Measurements from ENCODE around the gene CD40LG. TPM values are rescaled to one million over a fixed set of nuclear protein-coding genes. Genes with fewer than 3 reads are reported as not detected.

CD40LG gene
- total and polyA plus RNA-seq, 4 donors: 0.13 to 0.19 (median 0.17) TPM; not detected in 1

DNA sequence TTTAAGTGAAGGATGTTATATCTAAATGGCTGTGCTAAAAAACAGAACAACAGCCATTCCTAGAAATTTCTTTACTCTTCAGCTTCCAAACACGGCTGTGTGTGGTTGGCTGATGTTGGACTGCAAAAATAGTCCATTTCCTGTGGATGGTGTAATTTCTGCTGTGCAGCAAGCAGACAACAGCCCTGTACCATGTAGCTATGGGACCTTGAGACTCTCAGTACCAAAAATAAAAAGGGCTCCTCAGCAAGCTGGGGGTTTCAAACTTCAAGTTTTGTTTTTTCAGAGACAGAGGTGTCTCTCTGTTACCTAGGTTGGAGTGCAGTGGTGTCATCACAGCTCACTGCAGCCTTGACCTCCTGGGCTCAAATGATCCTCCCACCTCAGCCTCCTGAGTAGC lies 18.1 kb downstream of the CD40LG start:
- Histone ChIP-seq H3K4me3 (ENCODE audit: low read depth in 1 of 3, low read length in 3 of 3) (no peak overlapping the region), H3K9ac (ENCODE audit: low read depth in 1 of 2, low read length in 2 of 2) (no peak overlapping the region), H3K36me3 (ENCODE audit: control insufficient read depth in 4 of 4, insufficient read depth in 3 of 4, low read depth in 1 of 4, low read length in 3 of 4) (peaks cover 0 to 5% (median 0%) of the 10 kb centered on the region in 4 donors), H3K9me3 (ENCODE audit: control insufficient read depth in 4 of 4, low read length in 3 of 4) (peaks cover 0 to 8% (median 4%) of the 10 kb centered on the region in 4 donors), H3K4me1 (ENCODE audit: control insufficient read depth in 4 of 4, insufficient read depth in 4 of 4, low read length in 3 of 4) (no peaks in the 10 kb centered on the region), H3K27ac (ENCODE audit: low read depth in 1 of 2, low read length in 2 of 2) (no peak overlapping the region), H3K27me3 (ENCODE audit: control insufficient read depth in 4 of 4, insufficient read depth in 4 of 4, low read length in 3 of 4) (no peaks in the 10 kb centered on the region)
- no peak for TF ChIP-seq YY1 (IDR thresholded peaks at IDR 0.05)
- no peak for TF ChIP-seq RAD21 (IDR thresholded peaks at IDR 0.05)
- TF ChIP-seq, protein P1, sequence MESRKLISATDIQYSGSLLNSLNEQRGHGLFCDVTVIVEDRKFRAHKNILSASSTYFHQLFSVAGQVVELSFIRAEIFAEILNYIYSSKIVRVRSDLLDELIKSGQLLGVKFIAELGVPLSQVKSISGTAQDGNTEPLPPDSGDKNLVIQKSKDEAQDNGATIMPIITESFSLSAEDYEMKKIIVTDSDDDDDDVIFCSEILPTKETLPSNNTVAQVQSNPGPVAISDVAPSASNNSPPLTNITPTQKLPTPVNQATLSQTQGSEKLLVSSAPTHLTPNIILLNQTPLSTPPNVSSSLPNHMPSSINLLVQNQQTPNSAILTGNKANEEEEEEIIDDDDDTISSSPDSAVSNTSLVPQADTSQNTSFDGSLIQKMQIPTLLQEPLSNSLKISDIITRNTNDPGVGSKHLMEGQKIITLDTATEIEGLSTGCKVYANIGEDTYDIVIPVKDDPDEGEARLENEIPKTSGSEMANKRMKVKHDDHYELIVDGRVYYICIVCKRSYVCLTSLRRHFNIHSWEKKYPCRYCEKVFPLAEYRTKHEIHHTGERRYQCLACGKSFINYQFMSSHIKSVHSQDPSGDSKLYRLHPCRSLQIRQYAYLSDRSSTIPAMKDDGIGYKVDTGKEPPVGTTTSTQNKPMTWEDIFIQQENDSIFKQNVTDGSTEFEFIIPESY (IDR thresholded peaks at IDR 0.05): no peak
- TF ChIP-seq, protein P2, sequence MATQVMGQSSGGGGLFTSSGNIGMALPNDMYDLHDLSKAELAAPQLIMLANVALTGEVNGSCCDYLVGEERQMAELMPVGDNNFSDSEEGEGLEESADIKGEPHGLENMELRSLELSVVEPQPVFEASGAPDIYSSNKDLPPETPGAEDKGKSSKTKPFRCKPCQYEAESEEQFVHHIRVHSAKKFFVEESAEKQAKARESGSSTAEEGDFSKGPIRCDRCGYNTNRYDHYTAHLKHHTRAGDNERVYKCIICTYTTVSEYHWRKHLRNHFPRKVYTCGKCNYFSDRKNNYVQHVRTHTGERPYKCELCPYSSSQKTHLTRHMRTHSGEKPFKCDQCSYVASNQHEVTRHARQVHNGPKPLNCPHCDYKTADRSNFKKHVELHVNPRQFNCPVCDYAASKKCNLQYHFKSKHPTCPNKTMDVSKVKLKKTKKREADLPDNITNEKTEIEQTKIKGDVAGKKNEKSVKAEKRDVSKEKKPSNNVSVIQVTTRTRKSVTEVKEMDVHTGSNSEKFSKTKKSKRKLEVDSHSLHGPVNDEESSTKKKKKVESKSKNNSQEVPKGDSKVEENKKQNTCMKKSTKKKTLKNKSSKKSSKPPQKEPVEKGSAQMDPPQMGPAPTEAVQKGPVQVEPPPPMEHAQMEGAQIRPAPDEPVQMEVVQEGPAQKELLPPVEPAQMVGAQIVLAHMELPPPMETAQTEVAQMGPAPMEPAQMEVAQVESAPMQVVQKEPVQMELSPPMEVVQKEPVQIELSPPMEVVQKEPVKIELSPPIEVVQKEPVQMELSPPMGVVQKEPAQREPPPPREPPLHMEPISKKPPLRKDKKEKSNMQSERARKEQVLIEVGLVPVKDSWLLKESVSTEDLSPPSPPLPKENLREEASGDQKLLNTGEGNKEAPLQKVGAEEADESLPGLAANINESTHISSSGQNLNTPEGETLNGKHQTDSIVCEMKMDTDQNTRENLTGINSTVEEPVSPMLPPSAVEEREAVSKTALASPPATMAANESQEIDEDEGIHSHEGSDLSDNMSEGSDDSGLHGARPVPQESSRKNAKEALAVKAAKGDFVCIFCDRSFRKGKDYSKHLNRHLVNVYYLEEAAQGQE (IDR thresholded peaks at IDR 0.05): no peak
- TF ChIP-seq, protein P3, sequence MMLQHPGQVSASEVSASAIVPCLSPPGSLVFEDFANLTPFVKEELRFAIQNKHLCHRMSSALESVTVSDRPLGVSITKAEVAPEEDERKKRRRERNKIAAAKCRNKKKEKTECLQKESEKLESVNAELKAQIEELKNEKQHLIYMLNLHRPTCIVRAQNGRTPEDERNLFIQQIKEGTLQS (IDR thresholded peaks at IDR 0.05): no peak
- 80% methylated on average over 1 of the region's 1 CpG for WGBS
- DNase-seq (ENCODE audit: low spot score): no peak

DNA sequence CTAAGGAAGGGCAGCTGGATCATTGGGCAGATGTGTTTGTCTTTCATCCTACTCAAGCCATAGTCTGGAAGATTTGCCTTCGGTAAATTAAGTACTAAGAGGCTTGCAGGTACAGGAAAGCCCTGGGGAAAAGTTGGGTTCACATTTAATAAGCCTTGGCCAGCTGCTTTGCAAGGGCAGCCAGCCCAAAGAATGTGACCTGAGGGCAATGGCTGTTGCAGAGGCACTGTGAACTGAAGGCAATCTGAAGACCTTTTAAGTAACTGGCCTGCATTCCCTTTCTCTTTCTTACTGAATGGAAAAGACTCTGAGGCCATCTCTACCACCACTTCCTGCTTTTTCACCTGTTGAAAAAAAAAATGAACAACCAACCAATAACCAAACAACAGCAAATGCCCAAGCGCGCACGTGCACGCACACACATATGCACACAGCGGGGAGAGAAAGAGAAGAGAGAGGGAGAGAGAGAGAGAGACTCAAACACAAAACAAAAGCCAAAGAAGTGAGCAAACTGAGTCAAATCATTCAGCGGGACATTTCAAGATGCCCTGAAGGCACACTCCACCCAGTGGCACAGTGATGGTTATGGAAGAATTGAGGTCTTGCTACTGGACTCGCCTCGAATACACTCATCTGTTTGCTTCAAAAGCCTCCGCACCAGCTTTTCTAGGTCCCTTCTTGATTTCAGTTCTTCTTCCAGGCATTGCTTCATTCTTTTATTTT lies 19.6 kb downstream of the CD40LG start:
- Histone ChIP-seq H3K27ac (ENCODE audit: low read depth in 1 of 2, low read length in 2 of 2) (no peak overlapping the region), H3K4me1 (ENCODE audit: control insufficient read depth in 4 of 4, insufficient read depth in 4 of 4, low read length in 3 of 4) (no peaks in the 10 kb centered on the region), H3K27me3 (ENCODE audit: control insufficient read depth in 4 of 4, insufficient read depth in 4 of 4, low read length in 3 of 4) (no peaks in the 10 kb centered on the region), H3K9me3 (ENCODE audit: control insufficient read depth in 4 of 4, low read length in 3 of 4) (peaks cover 0 to 8% (median 4%) of the 10 kb centered on the region in 4 donors), H3K36me3 (ENCODE audit: control insufficient read depth in 4 of 4, insufficient read depth in 3 of 4, low read depth in 1 of 4, low read length in 3 of 4) (peaks cover 0 to 5% (median 0%) of the 10 kb centered on the region in 4 donors), H3K9ac (ENCODE audit: low read depth in 1 of 2, low read length in 2 of 2) (no peak overlapping the region), H3K4me3 (ENCODE audit: low read depth in 1 of 3, low read length in 3 of 3) (no peak overlapping the region)
- WGBS: 89% methylated on average over 10 of the region's 10 CpGs
- no peak for DNase-seq (ENCODE audit: low spot score)
- TF ChIP-seq, protein P4, sequence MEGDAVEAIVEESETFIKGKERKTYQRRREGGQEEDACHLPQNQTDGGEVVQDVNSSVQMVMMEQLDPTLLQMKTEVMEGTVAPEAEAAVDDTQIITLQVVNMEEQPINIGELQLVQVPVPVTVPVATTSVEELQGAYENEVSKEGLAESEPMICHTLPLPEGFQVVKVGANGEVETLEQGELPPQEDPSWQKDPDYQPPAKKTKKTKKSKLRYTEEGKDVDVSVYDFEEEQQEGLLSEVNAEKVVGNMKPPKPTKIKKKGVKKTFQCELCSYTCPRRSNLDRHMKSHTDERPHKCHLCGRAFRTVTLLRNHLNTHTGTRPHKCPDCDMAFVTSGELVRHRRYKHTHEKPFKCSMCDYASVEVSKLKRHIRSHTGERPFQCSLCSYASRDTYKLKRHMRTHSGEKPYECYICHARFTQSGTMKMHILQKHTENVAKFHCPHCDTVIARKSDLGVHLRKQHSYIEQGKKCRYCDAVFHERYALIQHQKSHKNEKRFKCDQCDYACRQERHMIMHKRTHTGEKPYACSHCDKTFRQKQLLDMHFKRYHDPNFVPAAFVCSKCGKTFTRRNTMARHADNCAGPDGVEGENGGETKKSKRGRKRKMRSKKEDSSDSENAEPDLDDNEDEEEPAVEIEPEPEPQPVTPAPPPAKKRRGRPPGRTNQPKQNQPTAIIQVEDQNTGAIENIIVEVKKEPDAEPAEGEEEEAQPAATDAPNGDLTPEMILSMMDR (IDR thresholded peaks at IDR 0.05; ENCODE audit: low read depth, low read length, missing input control): no peak
- TF ChIP-seq FOXA1 (IDR thresholded peaks at IDR 0.05) (no peak), SP1 (IDR thresholded peaks at IDR 0.05) (no peak), NR2F2 (IDR thresholded peaks at IDR 0.05) (no peak), EGR1 (IDR thresholded peaks at IDR 0.05; ENCODE audit: low read depth in 2 of 2) (no peak), JUND (IDR thresholded peaks at IDR 0.05) (no peak), HNF4A (conservative IDR thresholded peaks at IDR 0.05) (no peak), TAF1 (conservative IDR thresholded peaks at IDR 0.05) (no peak), FOXA2 (IDR thresholded peaks at IDR 0.05) (no peak)
- TF ChIP-seq, protein P3 (IDR thresholded peaks at IDR 0.05): no peak
